MG63 (cell line): ENCODE measurements around the gene FILIP1L. TPM values are rescaled to one million over a fixed set of nuclear protein-coding genes. Genes with fewer than 3 reads are reported as not detected.

ENCODE experiments used
- DNase-seq: peaks from one replicate; pipeline ENCODE4 v3.0.0-alpha.2; 2020
- H3K27me3 ChIP-seq: fragments of 250-450 bp; sonication (Bioruptor Pico); 2 replicates; pipeline ENCODE4 v1.5.1; 2020; ENCODE audit warnings: mild to moderate bottlenecking, moderate library complexity
- H3K36me3 ChIP-seq: fragments of 250-450 bp; sonication (Bioruptor Pico); 2 replicates; pipeline ENCODE4 v1.5.1; 2020; ENCODE audit warnings: mild to moderate bottlenecking, moderate library complexity
- H3K4me3 ChIP-seq: fragments of 250-450 bp; sonication (Bioruptor Pico); 2 replicates; pipeline ENCODE4 v1.5.1; 2020; ENCODE audit warnings: mild to moderate bottlenecking, moderate library complexity
- H3K9me3 ChIP-seq: fragments of 250-450 bp; sonication (Bioruptor Pico); 2 replicates; pipeline ENCODE4 v1.5.1; 2020; ENCODE audit warnings: mild to moderate bottlenecking, moderate library complexity
- total RNA-seq: library from RNA; depleted of rRNA; stranded (reverse); fragments of >200 nt; shearing (Covaris generic); gene quantifications from 2 replicates; pipeline ENCODE4 v1.2.3, GENCODE V29; 2014; ENCODE audit warnings: low replicate concordance; rRNA removed

The FILIP1L gene
- total RNA-seq, 1 experiment from 2014 or later, result 19.9 TPM

GRCh38 chr3:99810403-99810802 is 303.9 kb downstream of the FILIP1L start:
- H3K4me3 ChIP-seq, result no peak overlapping the region
- H3K9me3 ChIP-seq, result peaks cover 3% of the 10 kb centered on the region
- no peaks in the 10 kb centered on the region for H3K27me3 ChIP-seq
- no peaks in the 10 kb centered on the region for H3K36me3 ChIP-seq
- DNase-seq, result no peak

DNA sequence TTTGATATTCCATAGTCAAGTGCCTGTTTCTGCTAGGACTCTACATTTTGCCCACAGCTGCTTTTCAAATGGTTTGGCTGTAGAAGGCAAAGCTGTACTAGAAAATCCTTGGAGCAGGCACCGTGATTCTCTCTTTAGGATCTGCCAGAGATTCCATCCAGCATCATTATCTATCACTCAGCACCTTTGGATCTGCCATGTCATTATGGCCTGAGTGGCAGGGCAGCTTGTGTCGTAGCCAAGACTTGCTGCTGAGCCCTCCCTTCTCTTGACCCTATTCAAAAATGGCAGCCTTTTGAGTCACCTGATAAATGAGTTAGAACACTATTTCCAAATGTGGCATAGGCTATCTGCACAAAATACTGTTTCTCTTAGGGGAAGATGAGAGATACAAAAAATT is 304.7 kb downstream of the FILIP1L start:
- no peaks in the 10 kb centered on the region for H3K36me3 ChIP-seq
- H3K9me3 ChIP-seq, result peaks cover 12% of the 10 kb centered on the region
- H3K4me3 ChIP-seq, result no peak overlapping the region
- H3K27me3 ChIP-seq, result no peaks in the 10 kb centered on the region
- no peak for DNase-seq

- Histone ChIP-seq H3K36me3 (no peaks in the 10 kb centered on the region), H3K4me3 (no peak overlapping the region), H3K27me3 (no peaks in the 10 kb centered on the region), H3K9me3 (peaks cover 15% of the 10 kb centered on the region)
- peak; percentile 52 for DNase-seq
Measured at GRCh38 chr3:99808163-99808794, 306.0 kb downstream of the FILIP1L start.

DNA sequence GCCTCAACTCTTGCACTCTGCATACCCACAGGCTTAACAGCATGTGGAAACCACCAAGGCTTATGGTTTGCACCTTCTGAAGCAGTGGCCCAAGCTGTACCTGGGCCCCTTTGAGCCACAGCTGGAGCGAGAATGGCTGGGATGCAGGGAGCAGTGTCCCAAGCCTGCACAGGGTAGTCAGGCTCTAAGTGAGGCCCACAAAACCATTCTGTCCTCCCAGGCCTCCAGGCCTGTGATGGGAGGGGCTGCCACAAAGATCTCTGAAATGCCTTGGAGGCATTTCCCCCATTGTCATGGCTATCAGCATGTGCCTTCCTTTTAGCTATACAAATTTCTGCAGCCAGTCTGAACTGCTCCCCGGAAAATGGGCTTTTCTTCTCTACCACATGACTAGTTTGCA is 309.1 kb downstream of the FILIP1L start:
- no peak for DNase-seq
- Histone ChIP-seq H3K9me3 (peaks cover 15% of the 10 kb centered on the region), H3K36me3 (no peaks in the 10 kb centered on the region), H3K4me3 (no peak overlapping the region), H3K27me3 (no peaks in the 10 kb centered on the region)

GRCh38 chr3:99803297-99803696 is 311.0 kb downstream of the FILIP1L start:
- no peaks in the 10 kb centered on the region for H3K36me3 ChIP-seq
- peaks cover 15% of the 10 kb centered on the region for H3K9me3 ChIP-seq
- no peak for DNase-seq
- H3K27me3 ChIP-seq, result no peaks in the 10 kb centered on the region
- no peak overlapping the region for H3K4me3 ChIP-seq

DNA sequence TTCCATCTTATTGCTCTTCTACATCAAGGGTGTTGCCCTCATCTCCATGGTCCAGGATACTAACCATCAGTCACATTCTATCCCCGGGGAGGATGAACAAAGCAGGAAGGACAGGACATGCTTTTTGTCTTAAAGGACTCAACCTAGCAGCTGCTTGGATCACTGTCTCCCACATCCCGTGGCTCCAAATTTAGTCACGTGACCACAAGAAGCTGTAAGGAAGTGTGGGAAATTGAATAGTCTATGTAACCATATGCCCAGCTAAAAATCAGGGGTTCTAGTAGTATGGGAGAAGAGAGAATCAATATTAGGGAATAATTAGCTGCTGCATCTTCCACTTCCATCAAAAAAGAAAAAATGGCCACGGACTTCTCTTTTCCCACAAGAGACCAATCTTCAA is 314.9 kb downstream of the FILIP1L start:
- H3K9me3 ChIP-seq, result peaks cover 3% of the 10 kb centered on the region; the same call in 1 of the 2 replicates
- H3K4me3 ChIP-seq, result no peak overlapping the region
- H3K27me3 ChIP-seq, result no peaks in the 10 kb centered on the region
- DNase-seq, result no peak
- no peaks in the 10 kb centered on the region for H3K36me3 ChIP-seq

- no peaks in the 10 kb centered on the region for H3K36me3 ChIP-seq
- H3K4me3 ChIP-seq, result no peak overlapping the region
- no peak for DNase-seq
- no peaks in the 10 kb centered on the region for H3K27me3 ChIP-seq
- H3K9me3 ChIP-seq, result no peaks in the 10 kb centered on the region
Measured at GRCh38 chr3:99795573-99795972, 318.7 kb downstream of the FILIP1L start.

- H3K27me3 ChIP-seq, result no peaks in the 10 kb centered on the region
- DNase-seq, result no peak
- no peak overlapping the region for H3K4me3 ChIP-seq
- H3K36me3 ChIP-seq, result no peaks in the 10 kb centered on the region
- no peaks in the 10 kb centered on the region for H3K9me3 ChIP-seq
Measured at GRCh38 chr3:99794485-99794884, 319.8 kb downstream of the FILIP1L start.

DNA sequence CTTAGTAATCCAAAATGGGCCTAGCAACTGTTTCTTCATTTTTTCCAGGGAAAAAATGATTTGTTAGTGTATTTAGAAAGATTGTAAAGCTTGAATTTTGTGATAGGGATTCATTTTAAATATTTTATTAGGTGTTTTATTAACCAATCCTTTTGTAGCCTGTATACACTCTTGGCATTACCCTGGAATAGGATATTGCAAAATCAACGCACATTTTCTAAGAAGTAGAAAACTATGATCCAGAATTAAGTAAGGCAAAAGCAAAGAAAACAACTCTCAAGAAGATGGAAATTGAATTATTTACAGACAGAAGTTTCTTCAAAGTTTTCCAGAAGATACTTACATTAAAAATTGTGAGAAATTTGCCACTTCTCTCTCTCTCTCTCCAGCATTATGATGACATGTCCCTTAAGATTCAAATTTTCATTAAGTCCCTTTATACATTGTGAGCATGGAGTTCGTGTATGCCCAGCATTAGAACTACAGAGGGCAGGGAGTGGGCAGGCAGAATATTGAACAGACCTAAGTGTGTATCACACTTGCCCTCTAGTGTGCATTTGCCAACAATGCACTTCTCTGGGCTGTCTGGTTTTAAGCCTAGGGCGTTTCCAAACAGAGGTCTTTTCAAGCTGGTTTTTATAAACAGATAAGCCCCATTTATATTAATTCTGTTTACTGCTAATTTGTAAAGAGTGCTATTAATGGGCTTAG is 325.1 kb downstream of the FILIP1L start:
- DNase-seq, result peak; percentile 52
- Histone ChIP-seq H3K9me3 (no peaks in the 10 kb centered on the region), H3K27me3 (no peaks in the 10 kb centered on the region), H3K36me3 (no peaks in the 10 kb centered on the region), H3K4me3 (no peak overlapping the region)

Other genes starting within 250 kb of the FILIP1L start
- gene TBC1D23, start 146.5 kb upstream of the FILIP1L start, total RNA-seq, result 39.4 and 167 TPM in 2 replicates
- 108 and 123 TPM in 2 replicates for gene NIT2, start 220.3 kb upstream of the FILIP1L start, total RNA-seq